Measurements from ENCODE around the gene KIFC3.

Gene KIFC3

DNA sequence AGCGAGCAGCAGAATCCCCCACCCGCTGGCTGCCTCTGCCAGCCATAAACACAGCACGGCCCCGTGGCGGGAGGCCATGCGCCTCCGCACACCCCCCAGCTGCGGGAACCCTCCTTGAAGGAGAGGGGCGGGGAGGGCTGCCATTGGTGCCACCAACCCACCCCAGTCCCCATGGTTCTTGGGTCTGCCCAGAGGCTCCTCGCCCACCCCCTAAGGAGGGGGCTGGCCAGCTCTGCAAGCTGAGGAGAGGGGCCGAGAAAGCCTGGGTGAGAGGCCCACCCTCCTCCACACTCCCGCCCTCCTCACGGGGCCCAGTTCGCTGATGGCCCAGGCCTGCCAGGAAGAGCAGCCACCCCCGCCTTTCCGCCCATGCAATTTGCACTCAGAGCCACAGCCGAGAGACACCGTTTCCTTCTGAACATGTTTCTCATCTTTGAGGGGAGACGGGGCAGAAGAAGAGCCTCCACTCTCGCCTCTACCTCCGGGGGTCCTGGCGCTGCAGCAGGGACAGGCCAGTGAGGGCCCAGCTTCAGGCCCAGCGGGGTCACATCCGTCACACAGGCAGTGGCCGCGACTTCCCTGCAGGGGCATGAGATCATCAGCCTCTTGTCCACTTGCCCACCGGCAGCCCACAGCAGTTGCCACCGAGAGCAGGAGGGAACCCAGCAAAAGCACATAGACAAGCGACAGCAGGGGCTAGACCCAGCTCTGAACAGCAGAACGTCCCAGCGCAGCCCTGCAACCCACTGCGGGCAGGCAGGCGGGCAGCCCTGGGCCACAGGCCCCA, 43.8 kb downstream of the KIFC3 start:
- H3K4me3 ChIP-seq (ENCODE audit: low read depth, low read length), result no peak overlapping the region
- no peak for TF ChIP-seq CTCF (IDR thresholded peaks at IDR 0.05; ENCODE audit: low read depth, low read length, missing control alignments)
- no peak for DNase-seq (ENCODE audit: low read depth)

DNA sequence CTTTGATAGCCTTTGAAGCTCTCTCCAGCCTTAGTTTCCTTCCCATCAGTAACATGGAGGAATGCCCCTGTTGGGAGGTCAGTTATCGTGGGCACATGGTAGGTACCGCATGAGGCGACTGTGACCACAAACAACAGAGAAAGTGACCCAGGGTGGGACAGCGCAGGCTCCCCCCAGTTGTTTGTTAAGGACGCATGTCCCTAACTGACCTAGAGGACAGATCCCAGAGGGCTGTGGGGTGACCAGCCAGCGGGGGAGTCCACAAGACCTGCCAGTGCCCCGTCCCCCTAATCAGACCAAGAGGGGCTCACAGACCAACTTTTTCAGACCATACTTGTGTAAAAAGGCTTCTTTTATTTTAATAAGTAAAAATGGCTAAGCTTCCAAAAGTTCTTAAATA, 44.4 kb downstream of the KIFC3 start:
- no peak for DNase-seq (ENCODE audit: low read depth)

GRCh38 chr16:57757326-57757786, 44.9 kb downstream of the KIFC3 start:
- peak; percentile 88 for TF ChIP-seq CTCF (IDR thresholded peaks at IDR 0.05; ENCODE audit: low read depth, low read length, missing control alignments)
- no peak overlapping the region for H3K4me3 ChIP-seq (ENCODE audit: low read depth, low read length)
- DNase-seq (ENCODE audit: low read depth), result peak; percentile 21

More for the DNA sequence above, 44.4 kb downstream of the KIFC3 start:
- no peak overlapping the region for H3K4me3 ChIP-seq (ENCODE audit: low read depth, low read length)
- no peak for TF ChIP-seq CTCF (IDR thresholded peaks at IDR 0.05; ENCODE audit: low read depth, low read length, missing control alignments)

GRCh38 chr16:57756424-57757325, 45.6 kb downstream of the KIFC3 start:
- H3K4me3 ChIP-seq (ENCODE audit: low read depth, low read length), result no peak overlapping the region
- TF ChIP-seq CTCF (IDR thresholded peaks at IDR 0.05; ENCODE audit: low read depth, low read length, missing control alignments), result no peak
- no peak for DNase-seq (ENCODE audit: low read depth)

DNA sequence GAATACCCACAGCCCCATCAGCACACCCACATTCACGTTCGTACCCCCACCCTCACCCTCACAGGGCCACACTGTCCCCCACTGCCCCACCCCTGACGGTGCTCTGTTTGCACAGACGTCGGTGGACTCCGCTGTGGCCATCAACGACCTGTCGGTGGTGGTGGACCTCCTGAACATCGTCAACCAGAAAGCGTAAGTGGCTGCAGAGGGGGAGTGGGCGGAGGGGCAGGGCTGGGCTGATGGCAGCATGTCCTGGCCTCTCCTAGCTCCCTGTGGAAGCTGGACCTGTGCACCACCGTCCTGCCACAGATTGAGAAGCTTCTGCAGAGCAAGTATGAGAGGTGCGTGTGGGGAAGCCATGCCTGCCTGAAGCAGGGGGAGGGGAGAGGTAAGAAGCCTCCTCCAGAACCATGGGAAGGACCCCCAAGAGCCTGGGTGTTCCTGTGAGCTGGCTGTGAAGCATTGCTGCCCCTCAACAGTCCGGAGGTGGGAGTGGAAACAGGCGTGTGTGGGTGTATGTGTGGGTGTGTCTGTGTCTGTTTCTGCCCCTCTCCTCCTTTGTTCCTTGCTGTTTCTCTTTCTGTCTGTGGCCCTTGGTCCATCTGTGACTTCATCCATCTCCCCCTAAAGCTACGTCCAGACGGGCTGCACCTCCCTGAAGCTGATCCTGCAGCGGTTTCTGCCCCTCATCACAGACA, 46.4 kb downstream of the KIFC3 start:
- TF ChIP-seq CTCF (IDR thresholded peaks at IDR 0.05; ENCODE audit: low read depth, low read length, missing control alignments), result no peak
- DNase-seq (ENCODE audit: low read depth), result no peak
- H3K4me3 ChIP-seq (ENCODE audit: low read depth, low read length), result no peak overlapping the region

GRCh38 chr16:57755061-57755684, 47.1 kb downstream of the KIFC3 start:
- H3K4me3 ChIP-seq (ENCODE audit: low read depth, low read length), result no peak overlapping the region
- peak; percentile 10 for TF ChIP-seq CTCF (IDR thresholded peaks at IDR 0.05; ENCODE audit: low read depth, low read length, missing control alignments)
- DNase-seq (ENCODE audit: low read depth), result no peak

Data from GM12864 (cell line).